ENCODE measurements around the gene ZNF366. TPM values are rescaled to one million over a fixed set of nuclear protein-coding genes. Genes with fewer than 3 reads are reported as not detected.

The ZNF366 gene
- total RNA-seq, 2 donors from 2014 or later, result under 0.01 to 1.8 TPM

GRCh38 chr5:72402381-72402890, 104.8 kb downstream of the ZNF366 start:
- Histone ChIP-seq H3K36me3 (replicated peaks in 1 of 2; ENCODE audit: insufficient read depth in 1 of 2, low read depth in 2 of 2) (no peaks in the 10 kb centered on the region), H3K27me3 (no peaks in the 10 kb centered on the region), H3K4me3 (no peak overlapping the region), H3K27ac (no peak overlapping the region), H3K4me1 (no peaks in the 10 kb centered on the region), H3K9me3 (no peaks in the 10 kb centered on the region)
- 62% methylated on average over 2 of the region's 2 CpGs for WGBS, 2 donors
- DNase-seq, result no peak
- TF ChIP-seq CTCF (IDR thresholded peaks at IDR 0.05), result no peak
- no peak for TF ChIP-seq POLR2A (IDR thresholded peaks at IDR 0.05)
- ATAC-seq, result no peak
- intact Hi-C loops (cut with DNase I), result no loop called here

- Histone ChIP-seq H3K36me3 (replicated peaks in 1 of 2; ENCODE audit: insufficient read depth in 1 of 2, low read depth in 2 of 2) (no peaks in the 10 kb centered on the region), H3K27ac (no peak overlapping the region), H3K4me1 (no peaks in the 10 kb centered on the region), H3K27me3 (no peaks in the 10 kb centered on the region), H3K4me3 (no peak overlapping the region), H3K9me3 (no peaks in the 10 kb centered on the region)
- intact Hi-C loops (cut with DNase I), result no loop called here
- DNase-seq, result no peak
- TF ChIP-seq POLR2A (IDR thresholded peaks at IDR 0.05) (no peak), CTCF (IDR thresholded peaks at IDR 0.05) (no peak)
- ATAC-seq, result no peak
- 25 to 71% methylated on average over 1 of the region's 1 CpG for WGBS, 2 donors
Measured at GRCh38 chr5:72400950-72401349, 106.3 kb downstream of the ZNF366 start.

- intact Hi-C loops (cut with DNase I), result no loop called here
- H3K27me3 ChIP-seq, result no peaks in the 10 kb centered on the region
- H3K4me3 ChIP-seq, result no peak overlapping the region
- no peaks in the 10 kb centered on the region for H3K9me3 ChIP-seq
- H3K36me3 ChIP-seq (replicated peaks in 1 of 2; ENCODE audit: insufficient read depth in 1 of 2, low read depth in 2 of 2), result no peaks in the 10 kb centered on the region
- TF ChIP-seq CTCF (IDR thresholded peaks at IDR 0.05) (no peak), POLR2A (IDR thresholded peaks at IDR 0.05) (no peak)
- 65 to 70% methylated on average over 6 of the region's 6 CpGs for WGBS, 2 donors
- DNase-seq, result no peak
- ATAC-seq, result no peak
- no peaks in the 10 kb centered on the region for H3K4me1 ChIP-seq
- no peak overlapping the region for H3K27ac ChIP-seq
Measured at GRCh38 chr5:72397836-72398235, 109.4 kb downstream of the ZNF366 start.

- no peak for ATAC-seq
- H3K27ac ChIP-seq, result no peak overlapping the region
- H3K36me3 ChIP-seq (replicated peaks in 1 of 2; ENCODE audit: insufficient read depth in 1 of 2, low read depth in 2 of 2), result no peaks in the 10 kb centered on the region
- 33 to 36% methylated on average over 2 of the region's 2 CpGs for WGBS, 2 donors
- intact Hi-C loops (cut with DNase I), result no loop called here
- peak in 4 of 7 experiments; percentile 7 to 32 (median 11) for TF ChIP-seq CTCF (IDR thresholded peaks at IDR 0.05)
- no peak for TF ChIP-seq POLR2A (IDR thresholded peaks at IDR 0.05)
- DNase-seq, result peak in 2 of 4 donors; percentile 16 to 20
- peaks cover 7% of the 10 kb centered on the region for H3K4me1 ChIP-seq
- no peaks in the 10 kb centered on the region for H3K9me3 ChIP-seq
- no peaks in the 10 kb centered on the region for H3K27me3 ChIP-seq
- H3K4me3 ChIP-seq, result no peak overlapping the region
Measured at GRCh38 chr5:72394688-72395087, 112.5 kb downstream of the ZNF366 start.

- H3K36me3 ChIP-seq (replicated peaks in 1 of 2; ENCODE audit: insufficient read depth in 1 of 2, low read depth in 2 of 2), result no peaks in the 10 kb centered on the region
- ATAC-seq, result no peak
- H3K9me3 ChIP-seq, result no peaks in the 10 kb centered on the region
- DNase-seq, result no peak
- H3K27ac ChIP-seq, result no peak overlapping the region
- intact Hi-C loops (cut with DNase I), result no loop called here
- no peaks in the 10 kb centered on the region for H3K27me3 ChIP-seq
- TF ChIP-seq POLR2A (IDR thresholded peaks at IDR 0.05), result no peak
- no peak for TF ChIP-seq CTCF (IDR thresholded peaks at IDR 0.05)
- peaks cover 7% of the 10 kb centered on the region for H3K4me1 ChIP-seq
- no peak overlapping the region for H3K4me3 ChIP-seq
Measured at GRCh38 chr5:72393052-72393451, 114.2 kb downstream of the ZNF366 start.
